H1 (cell line): Measurements from ENCODE around the gene RAMACL. TPM values are rescaled to one million over a fixed set of nuclear protein-coding genes. Genes with fewer than 3 reads are reported as not detected.

Source experiments
- CTCF ChIA-PET: fragments of 300-600 bp; sonication (Branson Sonifier 250); formaldehyde crosslinking; loops from one replicate; lab custom pipeline; 2021; ENCODE audit not compliant: partially characterized antibody; lab: Charles Lee
- POLR2A ChIA-PET: fragments of 300-600 bp; sonication (Branson Sonifier 250); formaldehyde crosslinking; loops from one replicate; lab custom pipeline; 2021; ENCODE audit warnings: inconsistent platforms; ENCODE audit not compliant: partially characterized antibody; lab: Charles Lee
- DNase-seq, 2 experiments: peaks; one replicate each; pipeline versions ENCODE4 v3.0.0 to v3.0.0-alpha.2; 2010 to 2022; ENCODE audit warnings: low spot score in 2 of 2, low read depth in 1 of 2, mixed read lengths in 1 of 2
- FAIRE-seq: peaks from 2 replicates; lab custom pipeline; 2011; peaks lifted over from hg19 to GRCh38; lab: Jason Lieb, UNC
- H2AFZ ChIP-seq: 2 replicates; pipeline ENCODE4 v1.8.1; 2012; ENCODE audit warnings: low read length, inconsistent platforms
- H2AK5ac ChIP-seq: 2 replicates; pipeline ENCODE4 v1.6.1; 2013; ENCODE audit warnings: low read depth, low read length
- H2BK120ac ChIP-seq: replicated peaks from 2 replicates; pipeline ENCODE3; 2013; ENCODE audit warnings: low read depth, low read length, inconsistent platforms
- H2BK12ac ChIP-seq: 2 replicates; pipeline ENCODE4 v1.6.1; 2013; ENCODE audit warnings: low read depth, low read length
- H2BK15ac ChIP-seq: 2 replicates; pipeline ENCODE4 v1.6.1; 2013; ENCODE audit warnings: low read length
- H2BK20ac ChIP-seq: 2 replicates; pipeline ENCODE4 v1.6.1; 2013; ENCODE audit warnings: low read length
- H2BK5ac ChIP-seq: 2 replicates; pipeline ENCODE4 v1.6.1; 2013; ENCODE audit warnings: low read depth, low read length
- H3K14ac ChIP-seq: 2 replicates; pipeline ENCODE4 v1.6.1; 2013; ENCODE audit warnings: inconsistent platforms; ENCODE audit not compliant: insufficient read length
- H3K18ac ChIP-seq: 2 replicates; pipeline ENCODE4 v1.6.1; 2013; ENCODE audit warnings: low read length; ENCODE audit errors: extremely low read depth
- H3K23ac ChIP-seq: 2 replicates; pipeline ENCODE4 v1.6.1; 2013; ENCODE audit warnings: inconsistent platforms; ENCODE audit not compliant: insufficient read length
- H3K23me2 ChIP-seq: 2 replicates; pipeline ENCODE4 v1.6.1; 2013; ENCODE audit warnings: low read depth, low read length
- H3K27ac ChIP-seq: 2 replicates; pipeline ENCODE4 v1.6.1; 2011; ENCODE audit warnings: low read depth, low read length, inconsistent platforms
- H3K27me3 ChIP-seq, 4 experiments: replicated peaks in 1 of 4; 1 replicate in 1 of 4; 2 replicates in 3 of 4; pipeline versions ENCODE4 v1.6.1 to v1.8.1; 2011 to 2013; ENCODE audit warnings: low read length in 3 of 4, mild to moderate bottlenecking in 3 of 4, inconsistent platforms in 2 of 4, mixed read lengths in 2 of 4, moderate library complexity in 1 of 4; ENCODE audit not compliant: control insufficient read depth in 3 of 4, insufficient read depth in 3 of 4; ENCODE audit errors: extremely low read depth in 1 of 4
- H3K36me3 ChIP-seq, 4 experiments: 2 replicates each; pipeline versions ENCODE4 v1.6.1 to v1.8.1; 2011 to 2013; ENCODE audit warnings: mild to moderate bottlenecking in 4 of 4, low read length in 3 of 4, moderate library complexity in 2 of 4, control low read depth in 1 of 4, inconsistent platforms in 1 of 4; ENCODE audit not compliant: insufficient read depth in 4 of 4, control insufficient read depth in 2 of 4
- H3K4ac ChIP-seq: replicated peaks from 2 replicates; pipeline ENCODE3; 2013; ENCODE audit warnings: low read length, low read depth, mixed read lengths, inconsistent platforms; ENCODE audit not compliant: insufficient read length
- H3K4me1 ChIP-seq, 4 experiments: replicated peaks in 1 of 4; 1 replicate in 1 of 4; 2 replicates in 3 of 4; pipeline versions ENCODE4 v1.6.1 to v1.8.1; 2011 to 2013; ENCODE audit warnings: low read length in 3 of 4, inconsistent platforms in 2 of 4, mixed read lengths in 1 of 4; ENCODE audit not compliant: insufficient read depth in 4 of 4, control insufficient read depth in 3 of 4
- H3K4me2 ChIP-seq, 2 experiments: 2 replicates each; pipeline versions ENCODE4 v1.6.1 to v1.8.1; 2011 to 2013; ENCODE audit warnings: low read depth in 2 of 2, low read length in 2 of 2, control low read depth in 1 of 2, inconsistent platforms in 1 of 2, mild to moderate bottlenecking in 1 of 2; ENCODE audit not compliant: insufficient read depth in 1 of 2
- H3K4me3 ChIP-seq, 4 experiments: fragments of 200-600, 300-600 bp in 1 of 4; sonication (generic), shearing (Covaris generic), sonication (Bioruptor Twin) in 1 of 4; 2 replicates each; pipeline versions ENCODE4 v1.5.1 to v1.8.1; 2011 to 2016; ENCODE audit warnings: low read length in 4 of 4, low read depth in 3 of 4, control low read depth in 2 of 4, inconsistent platforms in 2 of 4, mild to moderate bottlenecking in 2 of 4, mixed read lengths in 1 of 4, moderate library complexity in 1 of 4; ENCODE audit not compliant: insufficient read depth in 2 of 4; ENCODE audit errors: extremely low read depth in 1 of 4
- H3K56ac ChIP-seq: replicated peaks from 2 replicates; pipeline ENCODE3; 2013; ENCODE audit warnings: low read depth, mild to moderate bottlenecking, mixed read lengths, low read length, inconsistent platforms; ENCODE audit not compliant: insufficient read length
- H3K79me1 ChIP-seq: 2 replicates; pipeline ENCODE4 v1.6.1; 2013; ENCODE audit warnings: low read depth, low read length, control low read depth
- H3K79me2 ChIP-seq, 2 experiments: 2 replicates each; pipeline versions ENCODE4 v1.6.1 to v1.8.1; 2012 to 2013; ENCODE audit warnings: low read length in 2 of 2, mild to moderate bottlenecking in 2 of 2, inconsistent platforms in 1 of 2; ENCODE audit not compliant: insufficient read depth in 2 of 2, control insufficient read depth in 1 of 2
- H3K9ac ChIP-seq, 4 experiments: replicated peaks in 1 of 4; 1 replicate in 1 of 4; 2 replicates in 3 of 4; pipeline versions ENCODE4 v1.6.1 to v1.8.1; 2011 to 2013; ENCODE audit warnings: low read depth in 3 of 4, low read length in 3 of 4, control low read depth in 2 of 4, mild to moderate bottlenecking in 2 of 4, moderate library complexity in 2 of 4, inconsistent platforms in 1 of 4; ENCODE audit errors: extremely low read depth in 1 of 4
- H3K9me3 ChIP-seq, 2 experiments: 2 replicates each; pipeline versions ENCODE4 v1.6.1 to v1.8.1; 2012 to 2013; ENCODE audit warnings: mild to moderate bottlenecking in 2 of 2, moderate library complexity in 2 of 2, control low read depth in 1 of 2, inconsistent platforms in 1 of 2, low read depth in 1 of 2, low read length in 1 of 2, mixed read lengths in 1 of 2; ENCODE audit not compliant: insufficient read depth in 2 of 2
- H4K20me1 ChIP-seq, 2 experiments: replicated peaks in 1 of 2; 2 replicates each; pipeline versions ENCODE3 to v1.8.1; 2011 to 2013; ENCODE audit warnings: inconsistent platforms in 2 of 2, low read length in 2 of 2, mild to moderate bottlenecking in 1 of 2; ENCODE audit not compliant: insufficient read depth in 2 of 2, control insufficient read depth in 1 of 2
- H4K5ac ChIP-seq: 2 replicates; pipeline ENCODE4 v1.6.1; 2013; ENCODE audit warnings: low read length, low read depth, mixed read lengths, inconsistent platforms; ENCODE audit not compliant: insufficient read length
- H4K8ac ChIP-seq: 2 replicates; pipeline ENCODE4 v1.8.0; 2013; ENCODE audit warnings: mild to moderate bottlenecking, moderate library complexity, low read length, inconsistent platforms; ENCODE audit not compliant: insufficient read depth; ENCODE audit errors: extremely low read depth
- H4K91ac ChIP-seq: replicated peaks from 2 replicates; pipeline ENCODE3; 2013; ENCODE audit warnings: low read length, mixed read lengths, inconsistent platforms; ENCODE audit not compliant: insufficient read length
- CBX5 ChIP-seq: fragments of 300-800, 300-1000 bp; sonication (generic); IDR thresholded peaks from 2 replicates; pipeline ENCODE4 v1.7.1; 2016; ENCODE audit warnings: antibody characterized with exemption, low read length, low read depth
- JUN ChIP-seq: IDR thresholded peaks from 2 replicates; pipeline ENCODE4 v1.6.1; 2011; ENCODE audit warnings: low read depth, mild to moderate bottlenecking, improper control_type of control experiment, low read length
- WGBS, 2 experiments: shearing (Covaris generic) in 1 of 2; methylation state at CpG; one replicate each; pipeline versions ENCODE4 v1.1.6 to v1.1.7; 2013 to 2015; ENCODE audit warnings: low lambda C conversion rate in 2 of 2, mixed read lengths in 2 of 2, inconsistent platforms in 1 of 2, low coverage in 1 of 2, missing lambda C conversion rate in 1 of 2; ENCODE audit not compliant: insufficient replicate concordance in 2 of 2, insufficient coverage in 1 of 2, insufficient read length in 1 of 2; ENCODE audit errors: extremely low coverage in 1 of 2, missing lambda C conversion rate in 1 of 2; 5-methylcytosine and 5-hydroxymethylcytosine counted together
- polyA plus RNA-seq, 7 experiments: library from polyadenylated mRNA; depleted of rRNA in 3 of 7; stranded (reverse) in 5 of 7; unstranded in 2 of 7; fragments of >200 nt in 5 of 7; fragments of 200-250 nt in 2 of 7; gene quantifications; 1 replicate in 5 of 7; 2 replicates in 1 of 7; 4 replicates in 1 of 7; pipeline versions ENCODE4 v1.2.1 to v1.2.3, GENCODE V29; 2011 to 2013; ENCODE audit warnings: missing spikeins in 2 of 7, mixed read lengths in 2 of 7
- total RNA-seq: library from RNA; stranded (reverse); fragmentation: NEBNext Ultra II Directional; extraction: Animal tissue kit (Norgen Biotek cat#: 25700); gene quantifications from 2 replicates; pipeline ENCODE4 v1.2.1, GENCODE V29; 2021

The RAMACL gene
- total and polyA plus RNA-seq, 2 of the 8 experiments (the other 6 are each of a cell fraction or from before 2014, with no cell fraction given) = 0.23 to 0.97 TPM

- no peak overlapping the region for H3K14ac ChIP-seq
- H3K4me3 ChIP-seq = no peak overlapping the region
- no peak overlapping the region; the same call in 1 of the 2 replicates for H4K8ac ChIP-seq
- ChIA-PET POLR2A (interaction anchor here (1.2 kb wide), 1 partner anchor 36 kb away, joined by 4 read pairs; no protein-coding TSS in a partner anchor), CTCF (interaction anchor here (0.7 to 3.5 kb wide), 5 partner anchors 12 to 137 kb away, joined by 3 to 14 read pairs (median 3); no protein-coding TSS in a partner anchor)
- no peaks in the 10 kb centered on the region for H3K36me3 ChIP-seq
- H3K18ac ChIP-seq = no peak overlapping the region
- no peaks in the 10 kb centered on the region; a peak in 1 of 7 replicates for H3K27me3 ChIP-seq
- no peak overlapping the region for H2BK5ac ChIP-seq
- TF ChIP-seq JUN = no peak
- TF ChIP-seq CBX5 = no peak
- no peak for DNase-seq
- H3K79me1 ChIP-seq = peaks cover 5% of the 10 kb centered on the region; the same call in 1 of the 2 replicates
- H4K5ac ChIP-seq = no peak overlapping the region
- peaks cover 0 to 19% of the 10 kb centered on the region in 2 experiments; a peak in 2 of 4 replicates for H3K79me2 ChIP-seq
- H2AFZ ChIP-seq = no peak overlapping the region
- no peak overlapping the region for H4K91ac ChIP-seq
- no peak overlapping the region for H3K27ac ChIP-seq
- H4K20me1 ChIP-seq = peaks cover 0 to 4% of the 10 kb centered on the region in 2 experiments
- H2BK12ac ChIP-seq = no peak overlapping the region
- H3K4ac ChIP-seq = no peak overlapping the region
- no peak overlapping the region for H2AK5ac ChIP-seq
- H2BK20ac ChIP-seq = no peak overlapping the region
- H3K23ac ChIP-seq = no peak overlapping the region
- peaks cover 1 to 9% (median 4%) of the 10 kb centered on the region in 4 experiments; a peak in 4 of 7 replicates for H3K4me1 ChIP-seq
- no peaks in the 10 kb centered on the region for H3K23me2 ChIP-seq
- H3K9ac ChIP-seq = no peak overlapping the region; a peak in 1 of 7 replicates
- H3K56ac ChIP-seq = no peak overlapping the region
- FAIRE-seq = no peak
- 92% methylated on average over 8 of the region's 8 CpGs; no CpG with 5 or more reads in 1 of the 2 experiments for WGBS, 2 experiments
- H2BK120ac ChIP-seq = no peak overlapping the region
- H2BK15ac ChIP-seq = no peak overlapping the region
- H3K4me2 ChIP-seq = no peak overlapping the region
- H3K9me3 ChIP-seq = no peaks in the 10 kb centered on the region
These were observed 19.4 kb downstream of the RAMACL start for GRCh38 chr6:166567107-166567506.
